IPS-15b (cell line): Measurements from ENCODE around the gene FRMD7.

Experiments
- H3K27me3 ChIP-seq: one replicate; pipeline ENCODE4 v1.6.1; 2013; ENCODE audit warnings: low read length; ENCODE audit not compliant: control insufficient read depth, insufficient read depth
- H3K36me3 ChIP-seq: one replicate; pipeline ENCODE4 v1.6.1; 2013; ENCODE audit warnings: low read length; ENCODE audit not compliant: control insufficient read depth, insufficient read depth
- H3K4me1 ChIP-seq: one replicate; pipeline ENCODE4 v1.6.1; 2013; ENCODE audit warnings: mild to moderate bottlenecking, low read length; ENCODE audit not compliant: control insufficient read depth, insufficient read depth
- H3K4me3 ChIP-seq: one replicate; pipeline ENCODE4 v1.5.1; 2013; ENCODE audit warnings: low read depth, low read length
- H3K9ac ChIP-seq: one replicate; pipeline ENCODE4 v1.6.1; 2013; ENCODE audit warnings: low read depth, mild to moderate bottlenecking, low read length
- H3K9me3 ChIP-seq: one replicate; pipeline ENCODE4 v1.6.1; 2013; ENCODE audit warnings: mild to moderate bottlenecking, low read length; ENCODE audit not compliant: control insufficient read depth, insufficient read depth

Gene FRMD7

GRCh38 chrX:132030264-132030663 is 97.6 kb downstream of the FRMD7 start:
- no peaks in the 10 kb centered on the region for H3K36me3 ChIP-seq
- no peak overlapping the region for H3K4me3 ChIP-seq
- H3K4me1 ChIP-seq, result peaks cover 16% of the 10 kb centered on the region
- H3K27me3 ChIP-seq, result no peaks in the 10 kb centered on the region
- H3K9ac ChIP-seq, result no peak overlapping the region
- no peaks in the 10 kb centered on the region for H3K9me3 ChIP-seq
